Bronchial epithelial cell (primary cell): ENCODE measurements around the gene CIROP. TPM values are rescaled to one million over a fixed set of nuclear protein-coding genes. Genes with fewer than 3 reads are reported as not detected.

Experiments
- DNase-seq: peaks from one replicate; pipeline ENCODE4 v3.0.0-alpha.2; 2010; ENCODE audit warnings: low read depth
- FAIRE-seq: peaks from 2 replicates; lab custom pipeline; 2011; peaks lifted over from hg19 to GRCh38; lab: Jason Lieb, UNC
- H3K27me3 ChIP-seq: 2 replicates; pipeline ENCODE4 v1.5.1; 2011; ENCODE audit warnings: low read length; ENCODE audit not compliant: control insufficient read depth, insufficient read depth
- H3K36me3 ChIP-seq: 2 replicates; pipeline ENCODE4 v1.5.1; 2011; ENCODE audit warnings: low read length; ENCODE audit not compliant: control insufficient read depth, insufficient read depth
- H3K4me3 ChIP-seq: 2 replicates; pipeline ENCODE4 v1.5.1; 2011; ENCODE audit warnings: mild to moderate bottlenecking, low read depth, low read length, control low read depth
- total RNA-seq: library from RNA; depleted of rRNA; stranded (reverse); fragments of >200 nt; gene quantifications from 2 replicates; pipeline ENCODE4 v1.2.1, GENCODE V29; 2014
- TF ChIP-seq, protein P1 (sequence below): IDR thresholded peaks from 2 replicates; pipeline ENCODE4 v1.5.1; 2011; ENCODE audit warnings: mild to moderate bottlenecking, moderate library complexity, low read length, control low read depth, inconsistent platforms; ENCODE audit not compliant: insufficient read depth, severe bottlenecking

CIROP gene
- total RNA-seq, 1 donor from 2014 or later = not detected

DNA sequence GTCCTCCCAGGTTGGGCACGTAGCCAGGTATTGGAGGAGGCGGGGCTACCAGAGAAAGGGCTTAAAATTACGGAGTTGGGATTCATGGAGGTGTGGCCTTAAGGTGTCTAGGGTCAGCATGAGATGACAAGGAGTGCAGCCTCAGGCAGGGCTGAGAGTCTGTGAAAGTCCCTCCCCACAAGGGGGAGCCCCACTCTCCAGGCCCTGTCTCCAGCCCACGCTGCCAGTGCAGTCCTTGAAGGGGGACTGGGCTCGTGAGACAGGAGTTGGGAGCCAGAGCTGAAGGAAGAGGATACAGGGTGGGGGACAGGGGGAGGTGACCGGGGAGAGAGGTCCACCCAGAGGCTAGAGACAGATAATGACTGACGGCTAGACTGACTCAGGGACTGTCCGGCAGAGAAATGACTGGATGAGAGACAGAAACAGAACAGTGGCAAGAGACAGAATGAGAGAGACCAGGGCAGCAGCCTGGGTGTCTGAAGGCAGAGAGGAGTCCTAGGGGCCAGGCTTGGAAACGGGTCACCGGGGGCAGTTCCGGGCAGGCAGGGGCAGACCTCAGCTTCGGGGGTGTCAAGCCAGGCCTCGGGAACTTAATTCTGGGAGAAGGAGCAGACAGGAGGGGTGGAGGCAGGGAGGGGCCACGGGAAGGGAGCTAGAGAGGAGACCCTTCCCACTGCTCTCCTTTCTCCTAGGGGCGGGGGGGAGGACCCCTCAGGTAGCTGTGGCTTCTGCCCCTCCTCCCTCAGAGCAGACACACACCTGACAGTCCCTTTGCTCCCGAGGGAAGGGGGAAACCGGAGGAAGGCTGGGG is 48.4 kb downstream of the CIROP start:
- FAIRE-seq (peak; percentile 32), DNase-seq (peak; percentile 72)
- peak overlapping the region; percentile 45 for H3K4me3 ChIP-seq
- H3K27me3 ChIP-seq = no peaks in the 10 kb centered on the region
- H3K36me3 ChIP-seq = peaks cover 14% of the 10 kb centered on the region
- TF ChIP-seq, protein P1, sequence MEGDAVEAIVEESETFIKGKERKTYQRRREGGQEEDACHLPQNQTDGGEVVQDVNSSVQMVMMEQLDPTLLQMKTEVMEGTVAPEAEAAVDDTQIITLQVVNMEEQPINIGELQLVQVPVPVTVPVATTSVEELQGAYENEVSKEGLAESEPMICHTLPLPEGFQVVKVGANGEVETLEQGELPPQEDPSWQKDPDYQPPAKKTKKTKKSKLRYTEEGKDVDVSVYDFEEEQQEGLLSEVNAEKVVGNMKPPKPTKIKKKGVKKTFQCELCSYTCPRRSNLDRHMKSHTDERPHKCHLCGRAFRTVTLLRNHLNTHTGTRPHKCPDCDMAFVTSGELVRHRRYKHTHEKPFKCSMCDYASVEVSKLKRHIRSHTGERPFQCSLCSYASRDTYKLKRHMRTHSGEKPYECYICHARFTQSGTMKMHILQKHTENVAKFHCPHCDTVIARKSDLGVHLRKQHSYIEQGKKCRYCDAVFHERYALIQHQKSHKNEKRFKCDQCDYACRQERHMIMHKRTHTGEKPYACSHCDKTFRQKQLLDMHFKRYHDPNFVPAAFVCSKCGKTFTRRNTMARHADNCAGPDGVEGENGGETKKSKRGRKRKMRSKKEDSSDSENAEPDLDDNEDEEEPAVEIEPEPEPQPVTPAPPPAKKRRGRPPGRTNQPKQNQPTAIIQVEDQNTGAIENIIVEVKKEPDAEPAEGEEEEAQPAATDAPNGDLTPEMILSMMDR = peak; percentile 94

DNA sequence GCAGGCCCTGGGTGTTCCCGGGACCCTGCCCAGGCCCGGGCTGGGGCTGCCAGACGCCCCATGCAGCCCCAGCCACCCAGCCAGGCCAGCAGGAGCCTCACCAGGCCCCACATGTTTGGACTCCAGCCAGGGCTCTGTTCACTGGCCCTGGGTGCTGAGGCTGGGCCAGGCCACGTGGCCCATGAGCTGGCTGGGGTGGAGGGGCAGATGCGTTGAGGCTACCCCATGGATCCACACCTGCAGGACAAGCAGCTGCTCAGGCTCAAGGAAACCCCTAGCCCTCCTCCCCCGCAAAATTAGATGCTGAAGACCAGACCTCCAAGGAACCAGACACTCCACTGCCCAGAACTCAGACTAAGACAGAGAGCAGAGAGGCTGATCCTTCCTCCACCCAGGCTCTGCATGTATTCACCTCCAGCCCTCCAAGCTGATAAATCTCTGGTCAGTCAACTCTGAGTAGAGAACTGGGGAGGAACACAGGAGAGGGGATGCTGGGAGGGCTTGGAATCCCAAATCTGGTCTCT is 49.1 kb downstream of the CIROP start:
- TF ChIP-seq, protein P1 = no peak
- H3K27me3 ChIP-seq = no peaks in the 10 kb centered on the region
- FAIRE-seq (no peak), DNase-seq (no peak)
- H3K4me3 ChIP-seq = no peak overlapping the region
- H3K36me3 ChIP-seq = peaks cover 10% of the 10 kb centered on the region

DNA sequence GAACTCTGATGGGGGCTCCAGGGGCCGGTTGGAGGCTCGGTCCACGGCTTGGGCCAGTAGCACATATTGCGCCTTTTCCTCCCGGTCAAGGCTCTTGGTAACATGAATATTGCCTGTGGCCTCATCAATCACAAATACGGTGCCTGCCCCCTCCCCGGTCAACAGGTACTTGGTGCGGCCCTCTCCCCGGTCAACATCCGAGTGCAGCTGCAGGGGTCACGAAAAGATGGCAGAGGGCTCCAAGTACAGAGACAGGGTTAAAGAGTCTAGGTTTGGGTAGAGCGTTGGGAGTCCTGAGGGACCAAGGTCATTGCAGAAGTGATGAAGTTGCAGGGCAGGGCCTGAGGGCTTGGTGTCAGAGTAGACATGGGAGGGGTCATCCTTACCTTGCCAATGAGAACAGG is 49.6 kb downstream of the CIROP start:
- TF ChIP-seq, protein P1 = no peak
- H3K4me3 ChIP-seq = no peak overlapping the region
- FAIRE-seq (no peak), DNase-seq (no peak)
- H3K36me3 ChIP-seq = peaks cover 7% of the 10 kb centered on the region
- no peaks in the 10 kb centered on the region for H3K27me3 ChIP-seq

DNA sequence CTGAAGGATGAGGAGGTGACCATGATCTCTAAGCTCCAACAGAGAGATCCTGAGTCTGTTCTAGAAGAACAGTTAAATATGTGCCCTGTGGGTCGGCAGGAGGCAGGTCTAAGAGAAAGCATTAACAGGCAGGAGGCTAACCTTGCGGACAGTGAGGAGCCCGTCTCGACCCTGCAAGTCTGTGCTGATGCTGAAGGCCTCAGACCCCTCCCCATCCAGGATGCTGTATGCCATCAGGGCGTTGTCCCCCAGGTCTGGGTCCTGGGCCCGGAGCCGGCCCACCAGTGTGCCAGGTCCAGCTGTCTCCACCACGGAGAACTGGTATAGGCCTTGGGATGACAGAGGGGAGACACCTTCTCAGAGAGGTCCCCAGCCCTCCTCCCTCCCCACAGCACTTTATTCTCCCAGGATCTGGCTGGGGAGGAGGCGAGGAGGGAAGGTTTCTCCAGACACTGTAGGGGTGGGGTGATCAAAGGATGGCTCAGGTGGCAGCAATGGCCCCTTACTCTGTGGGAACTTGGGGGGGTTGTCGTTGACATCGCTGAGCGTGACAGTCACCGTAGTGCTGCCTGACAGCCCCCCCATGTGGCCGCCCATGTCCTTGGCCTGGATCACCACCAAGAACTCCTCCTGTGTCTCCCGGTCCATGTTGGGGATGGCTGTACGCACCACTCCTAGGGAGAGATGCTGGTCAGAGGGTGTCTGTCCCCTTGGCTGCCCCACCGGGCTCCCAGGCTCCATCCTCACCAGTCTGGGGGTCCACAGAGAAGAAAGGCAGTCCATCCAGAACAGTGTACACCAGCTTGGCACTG is 50.6 kb downstream of the CIROP start:
- DNase-seq = no peak
- H3K4me3 ChIP-seq = no peak overlapping the region
- no peaks in the 10 kb centered on the region for H3K27me3 ChIP-seq
- FAIRE-seq = no peak
- H3K36me3 ChIP-seq = peaks cover 2% of the 10 kb centered on the region
- TF ChIP-seq, protein P1 = no peak

DNA sequence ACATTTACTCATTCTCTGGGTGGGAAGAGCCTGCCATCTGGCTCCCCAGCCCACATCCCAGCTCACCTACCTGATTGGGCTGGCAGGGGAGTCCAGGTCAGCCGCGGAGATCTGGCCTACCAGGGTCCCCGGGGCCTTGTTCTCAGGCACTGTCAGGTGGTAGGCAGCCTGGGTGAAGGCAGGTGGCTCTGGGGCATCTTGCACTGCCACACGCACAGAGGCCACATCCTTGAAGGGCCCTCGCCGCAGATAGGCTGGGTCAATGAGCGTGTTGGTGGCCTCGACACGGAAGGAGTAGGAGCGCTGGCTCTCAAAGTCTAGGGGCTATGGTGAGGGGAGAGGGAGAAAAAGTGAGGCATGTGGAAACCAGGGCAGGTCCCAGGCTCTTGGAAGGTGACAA is 51.4 kb downstream of the CIROP start:
- FAIRE-seq = no peak
- no peaks in the 10 kb centered on the region for H3K27me3 ChIP-seq
- TF ChIP-seq, protein P1 = no peak
- H3K36me3 ChIP-seq = no peaks in the 10 kb centered on the region
- no peak overlapping the region for H3K4me3 ChIP-seq
- DNase-seq = no peak
